Right lobe of liver (tissue), 4 donors: Measurements from ENCODE around the gene ARF3.

Experiments used
- CTCF ChIP-seq, 4 donors: fragments of 200-600 bp in 3 of 4; fragments of 450-650 bp in 1 of 4; IDR thresholded peaks; one replicate each; pipeline versions ENCODE4 v1.5.1 to v1.8.0; 2016 to 2022; ENCODE audit warnings: antibody characterized with exemption in 4 of 4, mild to moderate bottlenecking in 2 of 4
- POLR2A ChIP-seq: fragments of 450-650 bp; IDR thresholded peaks from one replicate; pipeline ENCODE4 v1.6.1; 2017; ENCODE audit warnings: antibody characterized with exemption, mild to moderate bottlenecking
- donor health status: DM: no; HTN: no; CAD: no.
- donor health status: DM: no; HTN: no; CAD: no.
- donor health status: DM: no; HTN: yes; CAD: no.

DNA sequence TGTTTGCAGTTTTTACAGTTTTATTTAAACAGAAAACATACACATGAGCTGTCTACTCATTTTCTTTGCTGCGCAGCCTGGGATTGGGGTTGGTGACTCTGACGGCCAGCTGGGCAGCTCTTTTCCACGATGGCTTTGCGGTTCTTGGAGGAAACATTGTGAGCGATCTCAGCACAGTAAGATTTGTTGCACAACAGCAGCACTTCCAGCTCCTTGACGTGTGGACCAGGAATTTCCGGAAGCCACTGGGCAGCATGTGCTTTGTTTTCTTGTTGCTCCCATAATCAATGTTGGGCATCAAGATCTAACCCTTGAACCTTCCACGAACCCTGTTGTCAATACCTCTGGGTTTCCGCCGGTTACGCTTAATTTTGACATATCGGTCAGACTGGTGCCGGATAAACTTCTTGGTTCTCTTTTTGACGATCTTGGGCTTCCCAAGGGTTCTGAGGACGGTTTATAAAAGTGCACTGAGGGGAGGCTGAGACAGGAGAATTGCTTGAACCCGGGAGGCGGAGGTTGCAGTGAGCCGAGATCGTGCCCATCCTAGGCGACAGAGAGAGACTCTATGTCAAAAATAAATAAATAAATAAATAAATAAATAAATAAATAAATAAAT is 53.8 kb downstream of the ARF3 start:
- TF ChIP-seq CTCF (IDR thresholded peaks at IDR 0.05) (no peak), POLR2A (no peak)
